Kidney (tissue), 14 donors: ENCODE results near the gene COPS7A. TPM values are rescaled to one million over a fixed set of nuclear protein-coding genes. Genes with fewer than 3 reads are reported as not detected.

ENCODE experiments used
- DNase-seq, 5 donors: peaks; one replicate each; pipeline ENCODE4 v3.0.0-alpha.2; 2013 to 2020
- FAIRE-seq: peaks from 2 replicates; lab custom pipeline; 2012; peaks lifted over from hg19 to GRCh38; lab: Jason Lieb, UNC
- H3K27ac ChIP-seq, 2 donors: one replicate each; pipeline ENCODE4 v1.7.0; 2013; ENCODE audit warnings: low read depth in 2 of 2, low read length in 2 of 2, inconsistent platforms in 1 of 2
- H3K27me3 ChIP-seq: one replicate; pipeline ENCODE4 v1.7.1; 2013; ENCODE audit warnings: low read length, inconsistent platforms; ENCODE audit not compliant: control insufficient read depth, insufficient read depth
- H3K36me3 ChIP-seq, 3 donors: one replicate each; pipeline versions ENCODE4 v1.7.0 to v1.7.1; 2013; ENCODE audit warnings: low read length in 3 of 3, control low read depth in 1 of 3, inconsistent platforms in 1 of 3; ENCODE audit not compliant: insufficient read depth in 3 of 3, control insufficient read depth in 2 of 3
- H3K4me1 ChIP-seq, 3 donors: one replicate each; pipeline versions ENCODE4 v1.7.0 to v1.7.1; 2013; ENCODE audit warnings: low read length in 3 of 3, inconsistent platforms in 1 of 3, low read depth in 1 of 3; ENCODE audit not compliant: control insufficient read depth in 2 of 3, insufficient read depth in 2 of 3
- H3K4me3 ChIP-seq, 3 donors: one replicate each; pipeline versions ENCODE4 v1.7.0 to v1.8.1; 2013; ENCODE audit warnings: low read length in 3 of 3, control low read depth in 1 of 3, inconsistent platforms in 1 of 3
- H3K9ac ChIP-seq, 3 donors: one replicate each; pipeline versions ENCODE4 v1.7.0 to v1.7.1; 2013; ENCODE audit warnings: low read length in 3 of 3, control low read depth in 1 of 3, inconsistent platforms in 1 of 3
- H3K9me3 ChIP-seq, 3 donors: one replicate each; pipeline versions ENCODE4 v1.7.0 to v1.7.1; 2013; ENCODE audit warnings: low read length in 3 of 3, control low read depth in 1 of 3, inconsistent platforms in 1 of 3; ENCODE audit not compliant: control insufficient read depth in 2 of 3, insufficient read depth in 1 of 3
- CTCF ChIP-seq: IDR thresholded peaks from 3 replicates; pipeline ENCODE4 v1.5.1; 2012; ENCODE audit warnings: mild to moderate bottlenecking, moderate library complexity, borderline replicate concordance; ENCODE audit not compliant: insufficient read depth; ENCODE audit errors: extremely low read depth
- intact Hi-C: fragments of 100-400 bp; cut with DNase I; formaldehyde crosslinking; loops from one replicate; pipeline ENCODE4 v1.11.1; 2022
- polyA plus RNA-seq: library from polyadenylated mRNA; stranded (reverse); fragments of 350-450 nt; fragmentation: Illumina TruSeq; extraction: RNeasy Lipid Tissue Mini Kit (QIAGEN cat#74804); gene quantifications from one replicate; pipeline ENCODE4 v1.2.3, GENCODE V29; 2014; ENCODE audit warnings: low read depth, low replicate concordance; ENCODE audit not compliant: insufficient read depth
- total RNA-seq: library from RNA; stranded (reverse); fragmentation: NEBNext Ultra II Directional; extraction: Animal tissue kit (Norgen Biotek cat#: 25700); gene quantifications from one replicate; pipeline ENCODE4 v1.2.1, GENCODE V29; 2021
- donor health status: control.
- donor health status: control.
- donor health status: control.
- donor health status: control.
- donor health status: control.
- donor health status: DM: yes; HTN: yes; CAD: no.
- donor health status: Normal renal cell carcinoma (clear cell type).

Gene COPS7A
- total and polyA plus RNA-seq, 2 donors from 2014 or later, result 71.9 to 94.1 TPM

GRCh38 chr12:6693832-6694355 is 30.0 kb upstream of the COPS7A start:
- Histone ChIP-seq H3K27me3 (no peaks in the 10 kb centered on the region), H3K4me1 (peaks cover 0 to 5% (median 0%) of the 10 kb centered on the region in 3 donors), H3K27ac (no peak overlapping the region), H3K9me3 (no peaks in the 10 kb centered on the region), H3K36me3 (no peaks in the 10 kb centered on the region), H3K9ac (no peak overlapping the region), H3K4me3 (no peak overlapping the region)
- no peak for FAIRE-seq
- no peak for TF ChIP-seq CTCF
- DNase-seq, result no peak
- intact Hi-C loops, result no loop called here

- Histone ChIP-seq H3K4me1 (peaks cover 0 to 5% (median 0%) of the 10 kb centered on the region in 3 donors), H3K9me3 (no peaks in the 10 kb centered on the region), H3K9ac (no peak overlapping the region), H3K36me3 (no peaks in the 10 kb centered on the region), H3K27me3 (no peaks in the 10 kb centered on the region), H3K27ac (no peak overlapping the region), H3K4me3 (no peak overlapping the region)
- no peak for TF ChIP-seq CTCF
- FAIRE-seq (no peak), DNase-seq (no peak)
- intact Hi-C loops, result no loop called here
Observed at GRCh38 chr12:6694701-6695100, 29.1 kb upstream of the COPS7A start.

GRCh38 chr12:6695313-6696045 is 28.4 kb upstream of the COPS7A start:
- intact Hi-C loops, result no loop called here
- no peaks in the 10 kb centered on the region for H3K9me3 ChIP-seq
- no peaks in the 10 kb centered on the region for H3K4me1 ChIP-seq
- FAIRE-seq (no peak), DNase-seq (no peak)
- no peak for TF ChIP-seq CTCF
- no peaks in the 10 kb centered on the region for H3K36me3 ChIP-seq
- no peaks in the 10 kb centered on the region for H3K27me3 ChIP-seq
- H3K27ac ChIP-seq, result no peak overlapping the region
- no peak overlapping the region for H3K4me3 ChIP-seq
- H3K9ac ChIP-seq, result no peak overlapping the region
